Panc1 (cell line): ENCODE data around the gene CLTB. TPM values are rescaled to one million over a fixed set of nuclear protein-coding genes. Genes with fewer than 3 reads are reported as not detected.

Experiments
- ATAC-seq: fragments of 200-7000 bp; cut with Tn5 transposase; 2 replicates; pipeline ENCODE4 v1.9.1; 2020; ENCODE audit warnings: mild to moderate bottlenecking, moderate library complexity
- BruUV-seq: library from RNA; stranded (reverse); fragments of 400-500 nt; replicated peaks from 2 replicates; lab custom pipeline; 2021; lab: Mats Ljungman, UMichigan
- CTCF ChIA-PET: fragments of 300-600 bp; sonication (Branson Sonifier 250); formaldehyde crosslinking; loops from one replicate; lab custom pipeline; 2022; ENCODE audit warnings: antibody characterized with exemption; lab: Charles Lee
- POLR2A ChIA-PET: fragments of 300-600 bp; sonication (Branson Sonifier 250); formaldehyde crosslinking; loops from one replicate; lab custom pipeline; 2022; ENCODE audit warnings: antibody characterized with exemption; lab: Charles Lee
- DNase-seq: peaks from one replicate; pipeline ENCODE4 v3.0.0-alpha.2; 2010; ENCODE audit warnings: low read depth, low spot score
- H3K27ac ChIP-seq: 2 replicates; pipeline ENCODE4 v1.5.1; 2011; ENCODE audit warnings: mild to moderate bottlenecking, low read length, inconsistent platforms
- H3K27me3 ChIP-seq: fragments of 200-500 bp; sonication (Bioruptor generic); 2 replicates; pipeline ENCODE4 v1.6.0; 2014; ENCODE audit warnings: low read length, inconsistent platforms; ENCODE audit not compliant: control insufficient read depth, insufficient read depth
- H3K36me3 ChIP-seq: fragments of 200-500 bp; sonication (Bioruptor generic); 2 replicates; pipeline ENCODE4 v1.5.1; 2014; ENCODE audit warnings: inconsistent platforms, mild to moderate bottlenecking, low read length, moderate library complexity; ENCODE audit not compliant: control insufficient read depth, insufficient read depth
- H3K4me1 ChIP-seq: 2 replicates; pipeline ENCODE4 v1.5.1; 2011; ENCODE audit warnings: inconsistent platforms, mild to moderate bottlenecking, low read length, moderate library complexity; ENCODE audit not compliant: control insufficient read depth, insufficient read depth
- H3K4me3 ChIP-seq, 2 experiments: 2 replicates each; pipeline ENCODE4 v1.5.1; 2011 to 2012; ENCODE audit warnings: low read depth in 2 of 2, low read length in 2 of 2, mild to moderate bottlenecking in 2 of 2, inconsistent platforms in 1 of 2, moderate library complexity in 1 of 2
- H3K9me3 ChIP-seq: fragments of 200-500 bp; sonication (Bioruptor generic); 2 replicates; pipeline ENCODE4 v1.5.1; 2014; ENCODE audit warnings: low read depth, mild to moderate bottlenecking, inconsistent platforms, low read length, moderate library complexity; ENCODE audit not compliant: control insufficient read depth, insufficient read depth
- POLR2AphosphoS5 ChIP-seq: IDR thresholded peaks from 2 replicates; pipeline ENCODE4 v1.6.1; 2012; ENCODE audit warnings: mild to moderate bottlenecking, low read depth, low read length, moderate library complexity
- SIN3A ChIP-seq: IDR thresholded peaks from 2 replicates; pipeline ENCODE4 v1.6.1; 2012; ENCODE audit warnings: low read depth, mild to moderate bottlenecking, low read length, moderate library complexity, borderline replicate concordance; ENCODE audit not compliant: insufficient read depth
- TCF7L2 ChIP-seq: IDR thresholded peaks from 2 replicates; pipeline ENCODE4 v1.6.1; 2011; ENCODE audit warnings: mild to moderate bottlenecking, low read depth, low read length, inconsistent platforms
- in situ Hi-C: cut with HindIII; loops from 2 replicates; pipeline ENCODE4 v1.10.0; 2016; ENCODE audit warnings: low sequenced_read_pairs, low pct_unique_long_range_greater_than_20kb
- intact Hi-C: fragments of 100-400 bp; cut with micrococcal nuclease; formaldehyde crosslinking; loops from one replicate; pipeline ENCODE4 v1.10.0; 2022; ENCODE audit not compliant: unreplicated experiment
- total RNA-seq: library from RNA; stranded (reverse); gene quantifications from one replicate; pipeline ENCODE4 v1.2.1, GENCODE V29; 2021; ENCODE audit not compliant: unreplicated experiment
- TF ChIP-seq, protein P1 (sequence below), 2 experiments: IDR thresholded peaks; 2 replicates each; pipeline ENCODE4 v1.6.1; 2011 to 2012; ENCODE audit warnings: low read depth in 2 of 2, control low read depth in 1 of 2, low read length in 1 of 2, mild to moderate bottlenecking in 1 of 2, moderate library complexity in 1 of 2; ENCODE audit not compliant: insufficient read depth in 1 of 2
- TF ChIP-seq, protein P2 (sequence below): fragments of 450-650 bp; IDR thresholded peaks from 2 replicates; pipeline ENCODE4 v1.5.1; 2017; ENCODE audit warnings: mild to moderate bottlenecking

The CLTB gene
- total RNA-seq, 1 experiment from 2014 or later = 124 TPM

DNA sequence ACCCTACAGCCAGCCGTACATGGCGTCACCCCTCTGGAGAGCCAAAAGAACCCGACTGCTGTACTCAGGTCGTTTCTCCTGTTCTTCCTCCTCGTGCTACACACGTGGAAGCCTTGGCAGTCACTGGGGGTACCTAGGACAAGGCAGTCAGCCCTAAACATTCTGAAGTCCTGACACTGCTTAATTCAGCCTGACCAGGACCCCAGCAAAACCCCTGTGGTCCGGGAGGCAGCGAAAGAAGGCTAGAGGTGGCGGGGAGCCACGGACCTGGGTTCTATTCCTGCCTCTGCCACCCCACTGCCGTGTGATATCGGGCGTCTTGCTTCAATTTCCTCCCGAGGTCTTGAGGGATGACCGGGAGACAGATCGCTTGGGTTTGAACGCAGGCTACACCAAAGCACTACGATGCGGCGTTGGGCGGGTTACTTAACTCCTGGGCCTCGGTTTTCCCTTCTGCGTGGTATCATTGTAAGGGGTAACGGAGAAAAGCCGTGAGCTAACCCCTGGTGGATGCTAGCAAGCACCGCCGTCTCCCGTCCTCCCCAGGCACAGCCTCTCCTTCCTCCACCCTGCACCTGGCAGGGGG is 51.5 kb downstream of the CLTB start:
- Histone ChIP-seq H3K36me3 (no peaks in the 10 kb centered on the region; the same call in 1 of the 2 replicates), H3K4me3 (peak overlapping the region; percentile 54 to 62), H3K27me3 (no peaks in the 10 kb centered on the region), H3K4me1 (peaks cover 8% of the 10 kb centered on the region), H3K9me3 (no peaks in the 10 kb centered on the region), H3K27ac (peak overlapping the region; percentile 39; the same call in 1 of the 2 replicates)
- ATAC-seq (peak; percentile 6; the same call in 1 of the 2 replicates), DNase-seq (no peak)
- no TSS peak for BruUV-seq
- no peak for TF ChIP-seq SIN3A
- TF ChIP-seq, protein P1, sequence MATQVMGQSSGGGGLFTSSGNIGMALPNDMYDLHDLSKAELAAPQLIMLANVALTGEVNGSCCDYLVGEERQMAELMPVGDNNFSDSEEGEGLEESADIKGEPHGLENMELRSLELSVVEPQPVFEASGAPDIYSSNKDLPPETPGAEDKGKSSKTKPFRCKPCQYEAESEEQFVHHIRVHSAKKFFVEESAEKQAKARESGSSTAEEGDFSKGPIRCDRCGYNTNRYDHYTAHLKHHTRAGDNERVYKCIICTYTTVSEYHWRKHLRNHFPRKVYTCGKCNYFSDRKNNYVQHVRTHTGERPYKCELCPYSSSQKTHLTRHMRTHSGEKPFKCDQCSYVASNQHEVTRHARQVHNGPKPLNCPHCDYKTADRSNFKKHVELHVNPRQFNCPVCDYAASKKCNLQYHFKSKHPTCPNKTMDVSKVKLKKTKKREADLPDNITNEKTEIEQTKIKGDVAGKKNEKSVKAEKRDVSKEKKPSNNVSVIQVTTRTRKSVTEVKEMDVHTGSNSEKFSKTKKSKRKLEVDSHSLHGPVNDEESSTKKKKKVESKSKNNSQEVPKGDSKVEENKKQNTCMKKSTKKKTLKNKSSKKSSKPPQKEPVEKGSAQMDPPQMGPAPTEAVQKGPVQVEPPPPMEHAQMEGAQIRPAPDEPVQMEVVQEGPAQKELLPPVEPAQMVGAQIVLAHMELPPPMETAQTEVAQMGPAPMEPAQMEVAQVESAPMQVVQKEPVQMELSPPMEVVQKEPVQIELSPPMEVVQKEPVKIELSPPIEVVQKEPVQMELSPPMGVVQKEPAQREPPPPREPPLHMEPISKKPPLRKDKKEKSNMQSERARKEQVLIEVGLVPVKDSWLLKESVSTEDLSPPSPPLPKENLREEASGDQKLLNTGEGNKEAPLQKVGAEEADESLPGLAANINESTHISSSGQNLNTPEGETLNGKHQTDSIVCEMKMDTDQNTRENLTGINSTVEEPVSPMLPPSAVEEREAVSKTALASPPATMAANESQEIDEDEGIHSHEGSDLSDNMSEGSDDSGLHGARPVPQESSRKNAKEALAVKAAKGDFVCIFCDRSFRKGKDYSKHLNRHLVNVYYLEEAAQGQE (IDR thresholded peaks at IDR 0.05; ENCODE audit: insufficient read depth in 1 of 2, low read depth in 2 of 2, low read length in 1 of 2) = no peak
- TF ChIP-seq, protein P2, sequence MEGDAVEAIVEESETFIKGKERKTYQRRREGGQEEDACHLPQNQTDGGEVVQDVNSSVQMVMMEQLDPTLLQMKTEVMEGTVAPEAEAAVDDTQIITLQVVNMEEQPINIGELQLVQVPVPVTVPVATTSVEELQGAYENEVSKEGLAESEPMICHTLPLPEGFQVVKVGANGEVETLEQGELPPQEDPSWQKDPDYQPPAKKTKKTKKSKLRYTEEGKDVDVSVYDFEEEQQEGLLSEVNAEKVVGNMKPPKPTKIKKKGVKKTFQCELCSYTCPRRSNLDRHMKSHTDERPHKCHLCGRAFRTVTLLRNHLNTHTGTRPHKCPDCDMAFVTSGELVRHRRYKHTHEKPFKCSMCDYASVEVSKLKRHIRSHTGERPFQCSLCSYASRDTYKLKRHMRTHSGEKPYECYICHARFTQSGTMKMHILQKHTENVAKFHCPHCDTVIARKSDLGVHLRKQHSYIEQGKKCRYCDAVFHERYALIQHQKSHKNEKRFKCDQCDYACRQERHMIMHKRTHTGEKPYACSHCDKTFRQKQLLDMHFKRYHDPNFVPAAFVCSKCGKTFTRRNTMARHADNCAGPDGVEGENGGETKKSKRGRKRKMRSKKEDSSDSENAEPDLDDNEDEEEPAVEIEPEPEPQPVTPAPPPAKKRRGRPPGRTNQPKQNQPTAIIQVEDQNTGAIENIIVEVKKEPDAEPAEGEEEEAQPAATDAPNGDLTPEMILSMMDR = no peak
- no peak for TF ChIP-seq TCF7L2
- TF ChIP-seq POLR2AphosphoS5 = no peak
- in situ Hi-C loops = no loop called here
- intact Hi-C loops = no loop called here
- POLR2A ChIA-PET = no interaction called here
- CTCF ChIA-PET = no interaction called here

DNA sequence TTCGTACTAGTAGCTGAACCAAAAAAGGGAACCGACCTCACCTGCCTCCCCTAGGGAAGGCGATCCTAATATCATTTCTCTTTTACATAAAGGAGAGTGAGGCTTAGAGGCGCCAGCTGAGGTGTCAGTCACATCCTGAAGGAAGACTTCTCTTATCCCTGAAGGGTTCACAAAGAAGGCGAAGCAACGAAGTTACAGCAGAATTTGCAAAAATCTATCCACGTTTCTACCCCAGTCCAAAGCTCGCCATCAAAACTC is 54.2 kb downstream of the CLTB start:
- peak; percentile 6 for ATAC-seq
- H3K36me3 ChIP-seq = peaks cover 6% of the 10 kb centered on the region
- peak overlapping the region; percentile 93 for H3K27ac ChIP-seq
- CTCF ChIA-PET = interaction anchor here (0.8 kb wide), 1 partner anchor 10 kb away, joined by 7 read pairs; no protein-coding TSS in a partner anchor
- in situ Hi-C loops = no loop called here
- POLR2A ChIA-PET = interaction anchor here (0.9 kb wide), 1 partner anchor 23 kb away, joined by 3 read pairs; no protein-coding TSS in a partner anchor
- no peak for TF ChIP-seq POLR2AphosphoS5
- TF ChIP-seq, protein P1 (IDR thresholded peaks at IDR 0.05; ENCODE audit: insufficient read depth in 1 of 2, low read depth in 2 of 2, low read length in 1 of 2) = no peak
- no TSS peak for BruUV-seq
- no peak for DNase-seq
- H3K9me3 ChIP-seq = no peaks in the 10 kb centered on the region
- no peaks in the 10 kb centered on the region for H3K27me3 ChIP-seq
- intact Hi-C loops = no loop called here
- peak overlapping the region; percentile 93 to 99 for H3K4me3 ChIP-seq
- H3K4me1 ChIP-seq = peaks cover 13% of the 10 kb centered on the region
